ENCODE results near the gene ADGRG6.

The ADGRG6 gene

GRCh38 chr6:142331075-142331551 lies 29.3 kb downstream of the ADGRG6 start:
- no peaks in the 10 kb centered on the region for H3K27me3 Mint-ChIP-seq (ENCODE audit: low read depth, poor library complexity)
- TF ChIP-seq, protein P1, sequence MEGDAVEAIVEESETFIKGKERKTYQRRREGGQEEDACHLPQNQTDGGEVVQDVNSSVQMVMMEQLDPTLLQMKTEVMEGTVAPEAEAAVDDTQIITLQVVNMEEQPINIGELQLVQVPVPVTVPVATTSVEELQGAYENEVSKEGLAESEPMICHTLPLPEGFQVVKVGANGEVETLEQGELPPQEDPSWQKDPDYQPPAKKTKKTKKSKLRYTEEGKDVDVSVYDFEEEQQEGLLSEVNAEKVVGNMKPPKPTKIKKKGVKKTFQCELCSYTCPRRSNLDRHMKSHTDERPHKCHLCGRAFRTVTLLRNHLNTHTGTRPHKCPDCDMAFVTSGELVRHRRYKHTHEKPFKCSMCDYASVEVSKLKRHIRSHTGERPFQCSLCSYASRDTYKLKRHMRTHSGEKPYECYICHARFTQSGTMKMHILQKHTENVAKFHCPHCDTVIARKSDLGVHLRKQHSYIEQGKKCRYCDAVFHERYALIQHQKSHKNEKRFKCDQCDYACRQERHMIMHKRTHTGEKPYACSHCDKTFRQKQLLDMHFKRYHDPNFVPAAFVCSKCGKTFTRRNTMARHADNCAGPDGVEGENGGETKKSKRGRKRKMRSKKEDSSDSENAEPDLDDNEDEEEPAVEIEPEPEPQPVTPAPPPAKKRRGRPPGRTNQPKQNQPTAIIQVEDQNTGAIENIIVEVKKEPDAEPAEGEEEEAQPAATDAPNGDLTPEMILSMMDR (IDR thresholded peaks at IDR 0.05) = no peak
- peak overlapping the region; percentile 31 for H3K27ac Mint-ChIP-seq
- peaks cover 21% of the 10 kb centered on the region for H3K4me1 Mint-ChIP-seq
- H3K36me3 Mint-ChIP-seq (ENCODE audit: low read depth) = no peaks in the 10 kb centered on the region
- no peaks in the 10 kb centered on the region for H3K9me3 Mint-ChIP-seq
- no peak overlapping the region for H3K4me3 Mint-ChIP-seq
- no peak for DNase-seq

DNA sequence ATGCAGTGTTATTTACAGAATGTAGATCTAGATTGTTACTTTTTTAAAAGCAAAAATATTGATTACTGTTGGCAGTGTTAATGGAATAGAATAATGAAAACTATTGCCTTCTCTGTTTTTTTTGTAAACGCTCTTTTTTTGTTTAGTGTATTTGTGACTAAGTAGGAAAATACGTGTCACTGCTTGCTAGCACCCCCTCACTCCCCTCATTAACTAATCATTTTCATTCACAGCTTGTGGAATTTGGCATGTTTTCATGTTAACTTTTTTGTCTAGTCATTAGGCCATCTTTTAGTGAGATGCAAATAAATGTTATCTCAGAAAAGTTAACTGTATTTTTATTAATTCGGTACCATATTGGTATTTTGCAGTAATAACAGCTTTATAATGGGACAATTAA lies 29.8 kb downstream of the ADGRG6 start:
- no peaks in the 10 kb centered on the region for H3K9me3 Mint-ChIP-seq
- no peaks in the 10 kb centered on the region for H3K36me3 Mint-ChIP-seq (ENCODE audit: low read depth)
- H3K27ac Mint-ChIP-seq = peak overlapping the region; percentile 31
- TF ChIP-seq, protein P1 (IDR thresholded peaks at IDR 0.05) = no peak
- peaks cover 21% of the 10 kb centered on the region for H3K4me1 Mint-ChIP-seq
- H3K27me3 Mint-ChIP-seq (ENCODE audit: low read depth, poor library complexity) = no peaks in the 10 kb centered on the region
- H3K4me3 Mint-ChIP-seq = no peak overlapping the region
- no peak for DNase-seq

GRCh38 chr6:142332393-142333098 lies 30.7 kb downstream of the ADGRG6 start:
- TF ChIP-seq, protein P1 (IDR thresholded peaks at IDR 0.05) = no peak
- H3K4me3 Mint-ChIP-seq = no peak overlapping the region
- H3K4me1 Mint-ChIP-seq = peaks cover 21% of the 10 kb centered on the region
- no peaks in the 10 kb centered on the region for H3K27me3 Mint-ChIP-seq (ENCODE audit: low read depth, poor library complexity)
- no peak for DNase-seq
- no peak overlapping the region for H3K27ac Mint-ChIP-seq
- H3K36me3 Mint-ChIP-seq (ENCODE audit: low read depth) = no peaks in the 10 kb centered on the region
- H3K9me3 Mint-ChIP-seq = no peaks in the 10 kb centered on the region

- Mint-ChIP-seq H3K4me3 (no peak overlapping the region), H3K27me3 (ENCODE audit: low read depth, poor library complexity) (no peaks in the 10 kb centered on the region), H3K36me3 (ENCODE audit: low read depth) (no peaks in the 10 kb centered on the region), H3K4me1 (peaks cover 21% of the 10 kb centered on the region), H3K9me3 (no peaks in the 10 kb centered on the region), H3K27ac (no peak overlapping the region)
- TF ChIP-seq, protein P1 (IDR thresholded peaks at IDR 0.05) = no peak
- DNase-seq = no peak
These were observed 31.6 kb downstream of the ADGRG6 start for GRCh38 chr6:142333431-142333830.

DNA sequence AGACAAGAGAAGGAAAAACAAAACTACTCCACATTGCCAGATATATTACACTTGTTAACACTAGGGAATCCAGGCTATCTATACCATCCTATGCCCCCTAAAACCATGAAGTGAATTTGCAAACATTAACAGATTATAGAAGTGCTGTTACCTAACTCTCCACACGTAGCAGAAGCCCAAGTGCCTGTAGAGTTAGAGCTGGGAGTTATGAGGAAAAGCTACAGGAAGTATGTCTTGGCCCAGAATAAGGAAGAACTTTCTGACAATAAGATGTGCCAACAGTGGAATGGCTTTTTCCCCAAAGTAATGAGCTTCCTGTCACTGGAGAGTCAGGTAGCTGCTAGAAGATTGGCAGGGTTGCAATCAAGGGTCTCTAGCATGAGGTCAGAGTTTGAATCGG lies 32.5 kb downstream of the ADGRG6 start:
- H3K36me3 Mint-ChIP-seq (ENCODE audit: low read depth) = no peaks in the 10 kb centered on the region
- H3K27me3 Mint-ChIP-seq (ENCODE audit: low read depth, poor library complexity) = no peaks in the 10 kb centered on the region

More for the DNA sequence above, 32.5 kb downstream of the ADGRG6 start:
- Mint-ChIP-seq H3K4me1 (peaks cover 21% of the 10 kb centered on the region), H3K4me3 (no peak overlapping the region), H3K9me3 (no peaks in the 10 kb centered on the region), H3K27ac (no peak overlapping the region)
- DNase-seq = no peak
- TF ChIP-seq, protein P1 (IDR thresholded peaks at IDR 0.05) = no peak
